Duodenal mucosa (tissue), 2 donors: ENCODE results near the gene VARS1.

Experiments used
- H3K27ac ChIP-seq: one replicate; pipeline ENCODE4 v1.7.0; 2013; ENCODE audit warnings: low read depth, low read length
- H3K27me3 ChIP-seq, 2 donors: one replicate each; pipeline ENCODE4 v1.7.0; 2013; ENCODE audit warnings: low read length in 2 of 2, control low read depth in 1 of 2; ENCODE audit not compliant: insufficient read depth in 2 of 2, control insufficient read depth in 1 of 2
- H3K36me3 ChIP-seq, 2 donors: one replicate each; pipeline ENCODE4 v1.7.0; 2013; ENCODE audit warnings: low read length in 2 of 2, control low read depth in 1 of 2; ENCODE audit not compliant: insufficient read depth in 2 of 2, control insufficient read depth in 1 of 2
- H3K4me1 ChIP-seq, 2 donors: one replicate each; pipeline ENCODE4 v1.7.0; 2013; ENCODE audit warnings: low read length in 2 of 2, control low read depth in 1 of 2; ENCODE audit not compliant: insufficient read depth in 2 of 2, control insufficient read depth in 1 of 2
- H3K4me3 ChIP-seq, 2 donors: one replicate each; pipeline ENCODE4 v1.7.0; 2013; ENCODE audit warnings: low read length in 2 of 2, low read depth in 1 of 2
- H3K9ac ChIP-seq, 2 donors: one replicate each; pipeline ENCODE4 v1.7.0; 2013; ENCODE audit warnings: low read length in 2 of 2, low read depth in 1 of 2
- H3K9me3 ChIP-seq, 2 donors: one replicate each; pipeline ENCODE4 v1.7.0; 2013; ENCODE audit warnings: low read length in 2 of 2, control low read depth in 1 of 2; ENCODE audit not compliant: control insufficient read depth in 1 of 2

Gene VARS1

DNA sequence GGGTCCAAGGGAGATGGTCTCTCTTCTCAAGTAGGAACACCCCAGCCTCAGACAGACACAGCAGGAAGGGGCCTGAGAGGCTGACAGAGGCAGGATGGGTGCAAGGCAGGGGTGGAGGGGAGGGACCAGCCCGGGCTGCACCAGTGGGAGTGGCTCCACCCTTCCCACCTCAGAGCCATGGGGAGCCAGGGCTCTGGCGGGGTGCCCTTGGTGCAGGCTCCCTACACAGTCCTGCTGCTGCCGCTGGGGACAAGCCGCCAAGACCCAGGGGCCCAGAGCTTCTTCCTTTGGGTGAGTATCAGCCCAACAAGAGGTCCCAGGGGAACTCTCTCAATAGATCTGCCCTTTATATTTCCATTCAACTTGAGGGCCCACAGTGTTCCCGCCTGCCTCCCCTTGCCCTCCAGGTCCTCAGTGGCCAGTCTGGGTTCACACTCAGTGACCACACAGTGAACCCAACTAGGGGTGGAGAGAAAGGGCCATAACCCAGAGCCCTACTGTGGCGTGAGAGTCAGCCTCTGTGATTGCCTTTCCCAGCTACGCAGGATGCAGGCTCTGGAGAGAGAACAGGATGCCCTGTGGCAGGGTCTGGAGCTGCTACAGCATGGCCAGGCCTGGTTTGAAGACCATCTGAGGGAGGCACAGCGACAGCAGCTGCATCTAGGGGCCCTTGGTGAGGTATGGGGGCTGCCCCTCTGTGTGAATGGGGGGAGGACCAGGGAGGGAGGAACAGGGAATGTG is 32.5 kb downstream of the VARS1 start:
- Histone ChIP-seq H3K27ac (no peak overlapping the region), H3K27me3 (no peaks in the 10 kb centered on the region), H3K4me1 (peaks cover 41 to 47% of the 10 kb centered on the region in 2 donors), H3K36me3 (peaks cover 0 to 24% of the 10 kb centered on the region in 2 donors), H3K4me3 (no peak overlapping the region), H3K9ac (peak overlapping the region in 1 of 2 donors; percentile 16), H3K9me3 (no peaks in the 10 kb centered on the region)

DNA sequence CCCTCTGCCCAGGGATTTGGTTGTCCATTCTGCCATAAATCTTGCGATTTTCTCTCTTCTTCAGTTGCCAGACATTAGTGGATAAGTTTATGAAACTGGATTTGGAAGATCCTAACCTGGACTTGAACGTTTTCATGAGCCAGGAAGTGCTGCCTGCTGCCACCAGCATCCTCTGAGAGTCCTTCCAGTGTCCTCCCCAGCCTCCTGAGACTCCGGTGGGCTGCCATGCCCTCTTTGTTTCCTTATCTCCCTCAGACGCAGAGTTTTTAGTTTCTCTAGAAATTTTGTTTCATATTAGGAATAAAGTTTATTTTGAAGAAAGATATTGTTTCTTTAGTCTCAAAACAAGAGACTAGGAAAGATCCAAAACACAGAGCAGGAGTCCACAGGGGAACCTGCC is 33.2 kb downstream of the VARS1 start, which contains the start of gene SAPCD1:
TSS of gene SAPCD1 (plus strand) at position 301 of the 400 bp plus-strand sequence. CDS start 399 bp downstream, outside the sequence.
- H3K27ac ChIP-seq: no peak within 1 kb of the TSS
- H3K36me3 ChIP-seq: peaks cover 0 to 24% of the 10 kb centered on the region in 2 donors
- H3K4me3 ChIP-seq: no peak within 1 kb of the TSS
- peak within 1 kb of the TSS; percentile 33 to 35 for H3K9ac ChIP-seq
- no peaks in the 10 kb centered on the region for H3K27me3 ChIP-seq
- no peaks in the 10 kb centered on the region for H3K9me3 ChIP-seq
- peaks cover 41 to 47% of the 10 kb centered on the region in 2 donors for H3K4me1 ChIP-seq

DNA sequence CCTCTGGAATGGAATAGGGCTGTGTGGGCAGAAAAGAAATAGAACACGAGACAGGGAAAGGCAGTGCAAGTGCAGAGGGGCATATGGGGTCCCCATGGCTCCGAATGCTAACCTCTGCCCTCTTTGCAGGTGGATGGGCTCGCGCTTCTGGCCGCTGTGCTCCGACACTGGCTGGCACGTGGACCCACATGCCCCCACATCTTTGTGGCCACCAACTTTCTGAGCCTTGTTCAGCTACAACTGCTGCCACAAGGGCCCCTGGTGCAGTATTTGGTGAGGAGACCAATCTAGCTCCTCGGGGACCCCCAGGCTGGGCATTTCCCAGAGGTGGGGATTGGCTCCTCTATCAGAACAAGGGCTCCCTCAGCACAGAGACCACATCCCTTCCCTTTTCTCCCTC is 34.2 kb downstream of the VARS1 start:
- no peaks in the 10 kb centered on the region for H3K9me3 ChIP-seq
- H3K27me3 ChIP-seq: no peaks in the 10 kb centered on the region
- no peak overlapping the region for H3K27ac ChIP-seq
- H3K9ac ChIP-seq: peak overlapping the region; percentile 33 to 35
- peaks cover 0 to 24% of the 10 kb centered on the region in 2 donors for H3K36me3 ChIP-seq
- H3K4me1 ChIP-seq: peaks cover 37 to 40% of the 10 kb centered on the region in 2 donors
- no peak overlapping the region for H3K4me3 ChIP-seq

DNA sequence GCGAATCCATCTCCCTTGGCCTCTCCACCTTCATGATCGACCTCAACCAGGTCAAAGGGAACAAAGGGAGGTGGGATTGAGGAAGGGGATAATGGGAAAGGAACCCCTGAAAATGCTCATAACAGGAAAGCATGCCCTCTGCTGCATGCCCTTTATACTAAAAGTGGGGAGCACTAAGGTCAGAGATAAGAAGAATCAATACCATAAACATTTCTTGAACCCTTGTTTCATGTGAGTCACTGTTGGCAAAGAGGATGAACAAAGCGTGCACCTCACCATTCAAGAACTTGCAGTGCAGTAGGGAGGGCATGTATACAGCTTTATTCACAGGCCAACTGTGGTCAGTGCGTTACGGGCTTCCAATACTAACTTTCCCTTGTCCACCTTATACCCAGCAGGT is 34.8 kb downstream of the VARS1 start:
- Histone ChIP-seq H3K27me3 (no peaks in the 10 kb centered on the region), H3K4me1 (peaks cover 34 to 37% of the 10 kb centered on the region in 2 donors), H3K9me3 (no peaks in the 10 kb centered on the region), H3K36me3 (peaks cover 0 to 24% of the 10 kb centered on the region in 2 donors), H3K27ac (no peak overlapping the region), H3K4me3 (no peak overlapping the region), H3K9ac (peak overlapping the region; percentile 33 to 35)

DNA sequence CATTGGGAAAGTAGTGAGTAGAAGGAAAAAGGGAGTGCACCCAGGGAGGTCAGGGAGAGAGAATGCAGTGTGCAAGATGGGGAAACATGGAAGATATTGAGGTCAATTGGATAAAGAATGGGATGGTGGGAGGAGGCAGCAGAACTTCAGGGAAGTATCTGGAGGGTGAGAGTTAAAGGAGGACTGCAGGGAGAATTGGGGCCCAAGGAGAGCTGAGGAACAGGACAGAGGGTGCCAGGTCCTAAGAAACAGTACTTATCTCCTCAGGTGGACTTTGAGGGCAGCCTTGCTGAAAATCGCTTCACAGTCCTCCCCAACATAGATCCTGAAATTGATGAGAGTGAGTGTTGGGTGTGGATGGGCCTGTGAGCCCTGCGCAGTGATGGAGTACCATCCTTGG is 37.3 kb downstream of the VARS1 start:
- no peaks in the 10 kb centered on the region for H3K9me3 ChIP-seq
- peaks cover 0 to 20% of the 10 kb centered on the region in 2 donors for H3K36me3 ChIP-seq
- no peaks in the 10 kb centered on the region for H3K27me3 ChIP-seq
- H3K4me3 ChIP-seq: no peak overlapping the region
- peaks cover 16 to 27% of the 10 kb centered on the region in 2 donors for H3K4me1 ChIP-seq
- no peak overlapping the region for H3K27ac ChIP-seq
- no peak overlapping the region for H3K9ac ChIP-seq

DNA sequence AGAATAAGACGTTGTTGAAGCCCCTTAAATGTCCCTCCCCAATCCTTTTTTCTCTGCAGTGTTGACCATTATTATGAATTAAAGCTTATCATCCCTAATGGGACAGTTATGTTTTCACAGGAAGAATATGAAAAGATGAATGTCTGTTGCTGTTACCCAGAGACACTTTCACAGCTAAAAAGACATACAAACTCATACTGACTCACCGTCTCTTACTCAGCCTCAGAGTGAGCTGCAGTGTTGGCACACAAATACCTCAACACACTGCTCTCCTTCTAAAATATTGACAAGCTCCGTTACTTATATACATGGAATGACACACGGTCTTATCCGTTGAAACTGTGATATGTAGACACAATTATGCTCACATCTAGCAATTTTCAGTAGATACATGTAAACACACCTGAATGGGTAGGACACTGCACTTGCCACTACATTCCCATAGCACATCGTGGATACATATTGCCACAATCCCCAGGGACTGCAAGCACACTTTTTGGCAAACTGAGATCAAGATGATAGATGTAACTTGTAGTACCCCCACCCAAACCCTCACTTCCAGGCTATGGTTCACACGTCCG is 42.7 kb downstream of the VARS1 start:
- Histone ChIP-seq H3K4me1 (no peaks in the 10 kb centered on the region), H3K9ac (no peak overlapping the region), H3K27ac (no peak overlapping the region), H3K9me3 (no peaks in the 10 kb centered on the region), H3K27me3 (no peaks in the 10 kb centered on the region), H3K36me3 (no peaks in the 10 kb centered on the region), H3K4me3 (no peak overlapping the region)

DNA sequence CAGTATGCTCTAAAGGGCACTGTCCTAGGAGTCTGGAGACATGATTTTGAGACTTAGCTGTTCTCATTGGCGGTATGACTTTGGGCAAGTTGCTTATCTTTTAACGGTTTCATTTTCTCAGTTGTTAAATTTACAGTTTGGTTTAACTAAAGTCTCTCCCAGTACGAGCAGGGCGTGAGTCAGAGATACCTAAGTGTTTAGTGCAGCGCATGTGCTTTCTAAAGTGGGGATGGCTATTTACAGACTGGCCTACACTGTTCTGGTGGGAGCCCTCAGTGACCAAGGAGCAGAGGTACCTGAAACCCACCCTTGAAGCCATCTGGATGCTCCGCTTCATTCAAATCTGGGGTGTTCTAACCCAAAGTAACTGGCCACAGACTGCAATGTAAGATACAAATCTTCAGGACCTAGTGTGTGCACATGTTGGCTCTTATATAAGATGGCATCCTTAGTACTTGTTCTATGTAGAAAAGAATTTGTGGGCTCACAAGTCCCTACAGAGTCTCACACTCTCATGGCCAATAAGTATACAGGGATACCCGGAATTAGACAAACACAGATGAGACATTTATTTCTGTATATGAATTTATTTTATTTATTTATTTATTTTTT is 45.0 kb downstream of the VARS1 start:
- H3K9me3 ChIP-seq: no peaks in the 10 kb centered on the region
- no peak overlapping the region for H3K27ac ChIP-seq
- H3K27me3 ChIP-seq: no peaks in the 10 kb centered on the region
- peaks cover 0 to 6% of the 10 kb centered on the region in 2 donors for H3K36me3 ChIP-seq
- no peak overlapping the region for H3K4me3 ChIP-seq
- no peak overlapping the region for H3K9ac ChIP-seq
- H3K4me1 ChIP-seq: no peaks in the 10 kb centered on the region

DNA sequence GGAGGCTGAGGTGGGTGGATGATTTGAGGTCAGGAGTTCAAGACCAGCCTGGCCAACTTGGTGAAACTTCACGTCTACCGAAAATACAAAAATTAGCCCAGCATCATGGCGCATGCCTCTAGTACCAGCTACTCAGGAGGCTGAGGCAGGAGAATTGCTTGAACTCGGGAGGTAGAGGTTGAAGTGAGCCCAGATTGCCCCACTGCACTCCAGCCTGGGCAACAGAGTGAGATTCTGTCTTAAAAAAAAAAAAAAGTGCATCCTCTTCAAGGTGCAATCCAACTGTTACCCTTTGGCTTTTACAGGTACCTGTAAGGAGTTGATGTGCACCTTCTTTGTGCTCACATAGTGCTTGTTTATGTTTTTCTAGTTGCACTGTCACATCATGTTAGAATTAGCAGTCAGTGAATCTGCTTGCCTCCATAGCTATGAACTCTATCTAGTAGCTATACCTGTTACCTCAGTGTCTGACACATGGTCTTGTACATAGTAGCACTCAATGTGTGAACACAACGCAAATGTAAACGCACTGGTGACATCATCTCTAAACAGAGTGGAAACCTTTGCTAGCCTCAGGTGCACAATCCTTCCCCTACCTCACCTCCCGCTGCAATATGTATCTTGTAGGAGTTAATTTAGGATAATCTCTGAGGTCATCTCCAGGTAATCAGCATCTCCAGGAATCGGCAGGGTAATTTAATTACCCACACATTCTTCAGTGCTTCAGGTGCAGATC is 46.1 kb downstream of the VARS1 start:
- H3K36me3 ChIP-seq: peaks cover 0 to 6% of the 10 kb centered on the region in 2 donors
- H3K9ac ChIP-seq: no peak overlapping the region
- H3K27ac ChIP-seq: no peak overlapping the region
- no peaks in the 10 kb centered on the region for H3K4me1 ChIP-seq
- no peak overlapping the region for H3K4me3 ChIP-seq
- H3K27me3 ChIP-seq: no peaks in the 10 kb centered on the region
- H3K9me3 ChIP-seq: no peaks in the 10 kb centered on the region
